ENCODE measurements around the gene SPATA9.
A peak's percentile ranks its signal among the peaks of the same experiment; 100 is the strongest.

The SPATA9 gene, protein sequence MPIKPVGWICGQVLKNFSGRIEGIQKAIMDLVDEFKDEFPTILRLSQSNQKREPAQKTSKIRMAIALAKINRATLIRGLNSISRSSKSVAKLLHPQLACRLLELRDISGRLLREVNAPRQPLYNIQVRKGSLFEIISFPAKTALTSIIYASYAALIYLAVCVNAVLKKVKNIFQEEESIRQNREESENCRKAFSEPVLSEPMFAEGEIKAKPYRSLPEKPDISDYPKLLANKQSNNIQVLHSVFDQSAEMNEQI

DNA sequence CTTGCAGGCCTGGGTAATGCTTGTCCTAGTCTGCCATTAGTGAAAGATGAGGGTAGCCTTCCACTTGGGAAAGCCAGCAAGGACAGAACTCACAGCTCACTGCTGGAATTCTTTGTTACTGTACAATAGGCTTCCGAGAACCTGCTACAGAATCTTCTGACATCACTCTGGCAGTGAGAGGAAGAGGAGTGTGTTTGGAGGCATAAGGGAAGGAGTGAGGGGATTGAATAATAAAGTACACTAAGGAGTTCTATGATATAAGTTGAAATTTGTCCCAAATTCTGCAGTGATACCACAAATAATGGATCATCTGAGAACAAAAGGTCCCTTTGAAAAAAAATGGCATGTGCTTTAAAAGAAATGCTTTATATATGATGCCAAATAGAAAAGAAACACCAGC, at the start of gene SPATA9:
Gene SPATA9, minus strand, starts transcription at position 101 of the 400 bp plus-strand sequence. CDS start 137 bp downstream, outside the sequence.
- DNase-seq = no peak

DNA sequence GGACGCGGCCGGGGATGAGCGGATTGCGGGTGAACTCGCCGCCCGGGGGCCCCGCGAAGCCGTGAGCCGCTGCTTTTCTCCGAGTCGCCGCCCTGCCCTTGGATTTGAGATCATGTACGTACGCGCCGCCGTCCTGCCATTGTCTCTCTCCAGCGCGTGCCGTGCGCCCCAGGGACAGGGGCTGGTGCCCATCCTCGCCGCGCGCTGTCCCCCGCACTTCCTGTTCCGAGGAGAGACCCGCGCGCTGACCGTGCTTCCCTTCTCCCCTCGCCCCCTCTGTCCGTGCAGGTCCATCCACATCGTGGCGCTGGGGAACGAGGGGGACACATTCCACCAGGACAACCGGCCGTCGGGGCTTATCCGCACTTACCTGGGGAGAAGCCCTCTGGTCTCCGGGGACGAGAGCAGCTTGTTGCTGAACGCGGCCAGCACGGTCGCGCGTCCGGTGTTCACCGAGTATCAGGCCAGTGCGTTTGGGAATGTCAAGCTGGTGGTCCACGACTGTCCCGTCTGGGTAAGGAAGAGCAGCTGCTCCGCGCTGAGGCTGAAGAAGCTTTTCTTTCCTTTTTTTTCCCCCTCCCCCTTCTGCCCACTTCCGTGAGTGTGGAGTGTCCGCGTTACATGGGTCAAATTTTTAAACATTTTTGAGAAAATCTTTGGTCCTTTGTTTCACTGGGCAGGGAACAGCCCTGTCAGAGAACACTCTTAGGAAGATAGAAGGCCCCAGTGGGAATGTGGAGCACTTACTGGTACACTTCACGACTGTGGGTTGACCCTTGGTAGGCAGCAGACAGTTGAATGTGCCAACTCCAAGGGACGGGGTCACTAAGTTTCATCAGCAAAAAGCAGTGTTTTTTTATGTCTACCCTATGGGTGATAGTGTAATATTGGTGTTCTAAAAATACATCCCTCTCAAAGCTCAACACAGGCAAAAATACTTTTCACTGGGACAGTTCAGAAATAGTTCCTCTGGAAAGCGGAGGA, 49.1 kb upstream of the SPATA9 start:
- DNase-seq = peak; percentile 42 to 51

DNA sequence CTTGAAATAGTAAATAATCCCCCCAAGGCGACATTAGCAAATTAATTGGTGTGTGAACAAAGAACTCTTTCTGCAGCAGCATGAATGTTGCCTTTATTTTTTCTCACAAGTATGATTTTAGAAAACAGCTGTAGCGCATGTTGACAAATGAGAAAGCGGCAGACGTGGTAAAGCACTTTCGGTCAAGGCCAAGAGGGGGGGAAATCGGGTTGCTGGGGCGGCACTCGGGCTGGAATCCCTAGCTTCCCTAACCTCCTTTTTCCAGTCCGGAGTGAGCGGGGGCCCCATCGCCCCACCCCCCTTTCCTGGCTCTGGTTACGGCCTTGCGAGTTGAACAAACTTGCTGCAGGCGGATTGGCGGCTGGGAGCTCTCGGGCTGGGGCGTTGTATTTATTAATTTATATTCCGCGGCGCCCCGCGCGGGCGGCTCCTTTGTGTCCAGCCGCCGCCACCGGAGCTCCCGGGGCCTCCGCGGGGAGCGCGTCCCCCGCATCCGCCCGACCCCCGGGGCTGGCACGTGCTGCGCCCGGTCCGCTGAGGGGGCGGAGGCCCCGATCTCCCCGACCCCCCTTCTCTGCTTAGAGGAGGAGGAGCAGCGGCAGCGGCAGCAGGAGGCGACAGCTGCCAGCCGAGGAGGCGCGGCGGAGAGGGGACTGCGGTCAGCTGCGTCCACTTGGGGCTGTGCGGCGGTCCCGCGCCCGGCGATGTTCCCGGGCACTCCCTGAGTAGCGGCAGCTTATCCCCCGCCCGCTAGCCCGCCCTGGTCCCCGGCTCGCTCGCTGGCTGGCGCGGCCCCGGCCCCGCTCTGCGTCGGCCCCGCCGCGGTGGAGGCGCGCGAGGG, 48.2 kb upstream of the SPATA9 start, which contains the start of gene RHOBTB3:
Gene RHOBTB3, plus strand, starts transcription at position 607 of the 841 bp plus-strand sequence. CDS start 347 bp downstream, outside the sequence.
- DNase-seq = peak; percentile 26 to 37

DNA sequence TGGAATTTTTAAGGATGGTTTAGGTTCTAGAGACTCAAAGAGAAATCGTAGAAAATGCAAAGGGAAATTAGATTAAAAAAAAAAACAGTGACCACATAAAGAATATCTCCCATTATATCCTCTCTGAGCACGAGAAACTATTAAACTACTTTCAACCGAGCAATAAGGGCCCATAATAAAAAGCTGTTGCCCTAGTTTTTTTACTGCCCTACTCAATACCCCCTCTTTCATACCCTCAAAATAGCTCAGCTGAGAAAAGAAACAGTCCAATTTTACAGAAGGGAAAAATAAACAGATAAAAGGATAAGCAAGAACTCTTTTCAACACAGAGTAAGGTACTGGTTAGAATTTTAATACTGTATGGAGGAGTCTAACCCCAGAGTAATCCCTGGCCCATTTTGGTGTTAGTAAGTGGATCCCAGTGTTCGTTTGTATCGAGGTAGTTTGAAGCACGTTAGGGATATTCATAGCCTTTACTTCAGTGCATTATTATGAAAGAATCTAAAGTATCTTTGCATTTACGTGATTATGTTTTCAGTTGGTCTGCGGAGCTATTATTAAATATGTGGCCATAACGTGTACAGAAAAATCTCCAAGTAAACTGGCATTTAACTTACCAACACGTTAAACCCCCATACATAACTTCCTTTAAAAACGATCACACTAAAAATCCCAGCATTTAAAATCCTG, 47.4 kb upstream of the SPATA9 start:
- DNase-seq = no peak

DNA sequence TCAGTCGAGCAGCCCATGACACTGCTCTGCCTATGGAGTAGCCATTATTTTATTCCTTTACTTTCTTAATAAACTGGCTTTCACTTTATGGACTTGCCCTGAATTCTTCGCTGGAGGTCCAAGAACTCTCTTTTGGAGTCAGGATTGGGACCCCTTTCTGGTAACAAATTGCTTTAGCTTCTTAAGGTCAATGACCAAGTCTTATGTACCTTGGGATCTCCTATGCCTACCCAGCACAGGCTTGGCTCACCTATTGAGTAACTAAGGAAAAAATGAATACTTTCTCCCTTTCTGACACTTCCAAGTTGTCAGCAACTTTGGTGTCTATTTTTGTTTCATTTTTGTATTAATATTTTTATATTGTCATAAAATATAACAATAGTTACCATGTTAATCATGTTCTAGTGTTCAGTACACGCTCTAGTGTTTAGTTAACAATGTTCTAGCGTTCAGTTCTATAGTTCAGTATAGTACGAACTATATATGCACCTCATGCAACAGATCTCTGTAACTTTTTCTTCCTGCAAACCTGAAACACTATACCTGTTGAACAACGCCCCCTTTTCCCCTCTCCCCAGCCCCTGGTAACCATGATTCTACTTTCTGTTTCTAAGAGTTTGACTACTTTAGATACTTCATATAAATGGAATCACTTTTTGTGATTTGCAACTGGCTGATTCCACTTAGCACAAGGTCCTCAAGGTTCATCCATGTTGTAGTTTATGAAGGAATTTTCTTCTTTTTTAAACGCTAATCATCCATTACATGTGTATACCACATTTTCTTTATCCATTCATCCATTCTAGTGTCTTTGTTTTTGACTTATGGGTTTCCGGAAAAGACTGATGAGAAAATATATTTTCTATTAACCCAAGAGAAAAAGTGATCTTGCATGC, 46.6 kb upstream of the SPATA9 start:
- DNase-seq = no peak

DNA sequence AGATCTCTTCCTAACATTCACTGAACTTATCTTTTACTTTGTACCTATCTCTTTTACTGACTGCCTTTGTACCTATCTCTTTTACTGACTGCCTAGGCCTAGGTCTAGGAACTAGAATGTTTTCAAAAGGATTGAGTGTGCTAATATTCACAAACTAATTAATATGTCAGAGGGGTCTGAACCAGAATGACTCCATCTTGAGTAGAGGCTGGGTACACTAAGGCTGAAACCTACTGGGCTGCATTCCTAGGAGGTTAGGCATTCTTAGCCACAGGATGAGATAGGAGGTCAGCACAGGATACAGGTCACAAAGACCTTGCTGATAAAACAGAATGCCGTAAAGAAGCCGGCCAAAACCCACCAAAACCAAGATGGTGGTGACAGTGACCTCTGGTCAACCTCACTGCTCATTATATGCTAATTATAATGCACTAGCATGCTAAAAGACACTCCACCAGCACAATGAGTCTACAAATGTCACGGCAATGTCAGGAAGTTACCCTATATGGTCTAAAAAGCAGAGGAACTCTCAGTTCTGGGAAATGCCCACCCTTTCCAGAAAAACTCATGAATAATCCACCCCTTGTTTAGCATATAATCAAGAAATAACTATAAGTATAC, 45.8 kb upstream of the SPATA9 start:
- no peak for DNase-seq

DNA sequence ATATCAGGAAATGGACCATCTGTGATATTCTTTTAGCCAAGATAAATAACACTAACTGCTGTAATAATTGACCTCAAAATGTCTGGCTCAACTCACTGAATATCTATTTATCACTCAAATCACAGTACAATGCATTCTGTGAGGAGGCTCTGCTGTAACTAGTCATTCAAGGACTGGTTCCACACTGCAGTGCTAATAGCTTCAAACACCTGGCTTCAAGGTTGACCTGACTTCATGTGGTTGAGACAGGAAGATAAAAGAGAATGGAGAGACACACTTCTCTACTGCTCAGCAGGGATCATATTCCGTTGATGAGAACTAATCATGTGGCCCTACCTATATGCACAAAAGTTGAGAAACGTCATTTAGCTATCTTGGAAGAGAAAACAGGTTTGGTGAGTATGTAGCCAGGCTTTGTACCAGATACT, 45.0 kb upstream of the SPATA9 start:
- DNase-seq = no peak

DNA sequence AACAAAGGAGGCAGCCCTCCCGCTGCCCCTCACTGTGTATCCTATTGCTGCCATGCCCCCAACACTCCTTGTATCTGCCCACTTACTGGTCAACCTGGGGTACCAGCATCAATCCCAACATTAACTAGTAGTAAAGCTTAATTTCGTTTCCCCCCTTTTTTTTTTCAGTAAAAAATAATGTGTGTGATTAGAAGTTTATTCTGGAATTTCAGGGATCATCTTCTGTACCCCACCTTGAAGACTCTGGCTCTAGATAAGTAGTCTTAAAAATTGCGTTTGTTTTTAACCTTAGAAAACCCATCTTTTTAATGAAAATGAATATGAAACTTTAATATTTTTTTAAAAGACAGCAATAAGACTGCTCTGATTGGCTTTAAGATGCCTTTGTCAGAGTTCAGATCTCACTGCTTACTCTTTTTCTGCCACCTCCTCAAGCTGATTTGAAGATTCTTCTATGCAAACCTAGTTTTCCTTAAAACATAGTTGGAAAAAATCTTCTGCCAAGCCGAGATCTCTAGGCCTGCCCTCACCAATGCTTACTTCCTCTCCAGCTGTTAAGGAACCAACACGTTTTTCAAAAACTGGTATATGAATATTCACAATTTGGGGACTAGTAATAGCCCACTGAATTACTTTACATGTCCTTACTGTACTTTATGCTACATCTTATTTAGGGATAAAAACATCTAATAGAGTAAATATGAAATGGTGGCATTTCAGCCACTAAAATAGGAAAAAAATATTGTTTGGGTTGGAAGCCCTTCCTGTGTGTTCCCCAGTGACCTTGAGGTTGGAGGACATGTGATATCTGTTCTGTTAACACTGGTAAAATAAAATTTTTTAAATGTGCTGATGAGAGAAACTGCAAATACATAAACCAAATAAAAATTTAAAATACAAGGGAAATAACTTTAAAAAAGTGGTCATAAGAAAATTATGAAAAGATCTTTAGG, 44.3 kb upstream of the SPATA9 start:
- no peak for DNase-seq

DNA sequence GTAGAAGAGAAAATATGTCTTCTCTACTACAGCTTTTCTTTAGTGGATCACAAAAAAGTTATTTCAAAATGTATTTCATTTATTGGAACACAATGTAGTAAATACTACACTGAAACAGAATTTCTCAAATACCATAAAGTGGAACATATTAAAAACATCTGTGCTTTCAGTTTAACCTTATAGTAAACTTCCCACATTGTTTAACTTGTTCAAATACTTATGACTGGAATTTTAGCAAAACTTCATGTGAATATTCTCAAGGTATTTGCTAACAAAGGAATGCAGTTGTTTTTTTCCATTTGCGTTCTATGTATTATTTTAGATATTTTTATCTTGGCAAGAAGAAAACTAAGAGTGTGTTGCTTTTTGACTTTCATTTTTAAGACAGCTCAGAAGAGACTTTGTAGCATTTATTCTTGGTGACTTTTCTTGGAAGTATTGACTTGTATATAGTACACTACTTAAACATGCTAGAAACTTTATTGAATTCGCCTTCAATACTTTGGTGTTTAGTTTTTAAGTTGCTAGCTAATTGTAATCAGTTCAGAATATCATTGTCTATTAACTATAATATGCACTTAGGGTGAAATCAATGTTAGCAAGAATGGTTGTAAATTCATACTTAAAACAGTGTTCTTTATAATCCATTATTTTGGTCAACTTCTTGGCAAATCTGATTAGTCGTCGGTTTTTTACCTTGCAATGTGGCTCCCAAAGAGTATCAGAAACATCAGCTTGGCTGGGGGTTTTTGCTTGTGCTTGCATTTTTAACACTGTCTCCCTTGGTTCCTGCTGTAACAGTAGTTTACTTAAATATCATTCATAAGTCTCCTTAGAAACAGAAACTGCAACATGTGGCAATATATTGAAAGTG, 43.4 kb upstream of the SPATA9 start:
- no peak for DNase-seq

DNA sequence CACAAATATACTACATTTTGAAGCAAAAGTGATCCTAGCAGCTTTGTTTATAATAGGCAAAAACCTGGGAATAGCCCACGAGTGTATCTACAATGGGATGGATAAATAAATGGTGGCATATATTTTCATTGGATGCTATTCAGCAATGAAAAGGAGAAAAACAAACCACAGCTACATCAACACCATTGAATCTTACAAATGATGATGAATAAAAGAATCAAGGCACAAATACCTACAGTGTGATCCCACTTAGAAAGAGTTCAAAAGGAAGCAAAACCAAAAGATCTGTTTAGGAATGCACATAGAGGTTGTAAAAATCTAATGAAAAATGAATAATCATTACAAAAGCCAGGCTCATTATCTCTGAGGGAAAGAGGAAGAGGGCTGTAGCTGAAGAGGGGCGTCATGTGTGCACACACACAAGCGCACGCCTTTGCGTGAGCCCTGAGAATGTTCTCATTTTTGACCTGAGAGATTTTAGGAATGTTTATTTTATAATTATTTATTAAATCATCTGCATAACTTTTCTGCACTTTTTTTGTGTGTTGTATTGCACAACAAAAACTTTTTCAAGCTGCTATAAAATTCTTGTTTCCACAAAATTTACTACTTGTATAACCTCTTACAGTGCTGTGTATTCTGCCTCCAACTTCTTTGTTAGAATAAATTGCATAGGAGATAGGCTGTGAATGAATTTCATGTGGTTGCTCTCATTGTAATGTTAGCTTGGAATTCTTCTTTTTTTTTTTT, 42.5 kb upstream of the SPATA9 start:
- no peak for DNase-seq

DNA sequence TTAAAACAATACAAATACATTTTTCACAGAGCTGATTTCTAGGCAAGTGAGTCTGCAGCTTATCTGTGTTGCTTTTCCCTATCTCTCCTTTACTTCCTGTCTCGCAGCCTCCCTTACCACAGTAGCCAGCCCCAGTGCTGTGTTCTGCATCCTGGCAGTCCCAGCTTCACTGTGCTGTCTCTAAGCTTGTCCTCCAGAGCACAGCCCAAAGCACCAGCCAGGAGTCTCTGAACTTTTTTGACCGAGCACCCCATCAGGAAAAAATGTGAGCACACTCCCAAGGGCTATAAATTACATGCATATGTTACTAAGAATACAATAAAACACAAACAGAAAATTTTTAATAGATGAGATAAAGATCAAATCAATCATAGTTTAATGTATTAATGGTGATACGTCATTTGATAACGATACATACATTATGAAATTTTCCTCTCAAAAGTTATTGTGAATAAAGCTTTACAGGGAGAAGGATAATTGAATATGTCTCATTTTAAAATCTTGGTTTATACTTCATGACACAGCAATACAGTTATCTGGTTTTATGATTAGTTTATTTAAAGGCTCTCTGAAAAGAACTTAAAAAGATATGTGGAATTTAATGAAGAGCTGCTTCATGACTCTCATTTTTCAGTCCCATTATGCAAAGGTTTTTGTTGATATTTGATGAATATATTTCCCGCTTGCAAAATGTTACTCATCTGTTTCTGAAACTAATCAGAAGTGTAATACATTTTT, 41.0 kb upstream of the SPATA9 start:
- DNase-seq = no peak

DNA sequence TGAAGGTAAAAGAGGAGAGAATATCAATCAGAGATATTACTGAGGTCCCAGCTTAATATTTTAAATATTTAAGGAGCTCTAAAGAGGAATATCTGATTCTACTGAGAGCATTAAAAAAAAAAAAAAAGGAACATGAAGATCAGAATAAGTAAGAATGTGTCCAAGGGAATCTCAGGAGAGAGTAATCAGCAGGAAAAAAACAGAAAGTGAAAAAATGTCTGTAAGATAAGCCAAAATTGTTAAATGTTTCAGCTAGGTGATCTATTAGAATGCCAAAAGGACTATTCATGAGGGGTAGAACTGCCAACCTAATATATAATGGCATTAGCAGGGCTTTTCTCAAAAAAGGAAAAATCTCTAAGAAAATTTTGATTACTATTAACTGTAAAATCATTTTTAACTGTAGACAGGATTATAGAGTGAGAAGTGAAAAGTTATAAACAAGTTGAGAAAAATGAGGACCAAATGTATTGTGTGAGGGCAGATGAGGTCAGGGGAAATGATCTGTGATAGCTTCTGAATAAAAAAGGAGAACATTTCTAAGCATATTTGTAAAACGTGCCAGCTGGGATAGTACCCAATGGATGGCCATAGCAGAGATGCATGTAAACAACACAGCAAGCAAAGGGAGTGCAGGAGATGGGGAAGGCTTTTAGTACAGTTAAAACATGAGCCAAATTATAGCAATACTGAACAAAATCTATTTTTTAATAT, 38.9 kb upstream of the SPATA9 start:
- DNase-seq = no peak

DNA sequence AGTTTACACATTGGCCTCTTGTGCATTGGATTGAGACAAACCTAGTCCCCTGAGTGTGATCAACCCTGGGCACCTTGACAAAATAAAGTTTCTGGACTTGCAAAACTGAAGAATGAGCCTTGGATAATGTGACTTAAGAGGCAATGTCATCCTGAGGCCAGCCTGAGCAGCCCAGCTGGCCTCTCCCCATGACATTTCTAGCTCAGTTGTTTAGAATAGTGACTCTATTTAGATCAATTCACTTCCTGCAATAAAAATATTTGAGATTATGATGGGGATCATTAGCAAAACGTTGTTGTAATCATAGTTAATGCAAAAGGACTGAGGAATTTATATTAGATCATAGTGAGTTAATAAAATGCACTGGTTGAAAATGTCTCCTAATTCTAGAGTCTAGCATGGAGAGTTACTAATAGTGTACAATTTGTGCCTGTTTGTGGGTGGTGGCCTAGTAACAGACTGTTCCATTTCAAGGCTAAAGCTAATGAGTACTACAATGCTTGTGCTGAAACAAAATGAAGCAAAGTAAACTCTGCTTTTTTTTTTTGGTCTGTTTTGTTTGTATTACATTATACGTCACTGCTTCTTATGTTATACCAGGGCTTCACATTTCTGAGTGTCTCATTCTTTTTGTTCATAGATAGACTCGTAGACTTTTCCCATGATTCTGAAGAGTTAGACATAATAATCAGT, 37.4 kb upstream of the SPATA9 start:
- DNase-seq = no peak

DNA sequence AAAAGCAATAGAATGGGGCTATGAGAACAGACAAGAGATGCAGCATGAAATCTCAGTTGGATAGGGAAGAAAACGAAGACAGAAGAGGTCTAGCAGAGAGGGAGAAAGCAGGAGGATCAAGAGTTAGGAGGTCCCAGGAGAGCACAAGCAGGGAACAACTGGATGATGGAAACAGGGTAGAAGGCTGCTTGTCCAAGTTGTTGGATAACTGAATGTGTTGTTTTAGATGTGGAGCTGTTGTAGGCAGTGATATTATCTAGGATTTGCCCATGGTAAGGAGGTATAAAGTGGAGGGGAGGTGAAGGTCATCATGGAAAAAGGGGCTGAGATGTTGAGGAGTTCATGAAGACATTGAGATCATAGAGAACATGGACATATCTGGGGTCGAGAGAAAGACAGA, 35.9 kb upstream of the SPATA9 start:
- DNase-seq = no peak

DNA sequence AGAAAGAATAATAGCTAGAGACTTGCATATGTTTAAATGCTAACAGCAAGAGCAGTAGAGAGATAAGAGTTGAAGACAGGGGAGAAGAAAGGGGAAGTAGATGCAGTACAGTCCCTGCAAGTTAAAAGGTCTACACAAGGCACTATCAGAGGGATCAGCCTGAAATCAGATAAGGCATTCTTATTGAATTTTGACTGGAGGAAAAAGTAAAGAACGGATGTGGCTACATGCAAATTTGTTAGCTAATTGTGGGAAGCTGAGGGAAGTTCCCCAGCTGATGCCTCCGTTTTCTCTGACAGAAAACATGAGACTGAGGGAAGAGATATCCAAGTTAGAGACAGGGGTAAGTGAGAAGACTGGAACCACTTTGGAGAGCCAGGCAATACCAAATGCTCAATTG, 35.4 kb upstream of the SPATA9 start:
- peak; percentile 11 to 29 for DNase-seq

DNA sequence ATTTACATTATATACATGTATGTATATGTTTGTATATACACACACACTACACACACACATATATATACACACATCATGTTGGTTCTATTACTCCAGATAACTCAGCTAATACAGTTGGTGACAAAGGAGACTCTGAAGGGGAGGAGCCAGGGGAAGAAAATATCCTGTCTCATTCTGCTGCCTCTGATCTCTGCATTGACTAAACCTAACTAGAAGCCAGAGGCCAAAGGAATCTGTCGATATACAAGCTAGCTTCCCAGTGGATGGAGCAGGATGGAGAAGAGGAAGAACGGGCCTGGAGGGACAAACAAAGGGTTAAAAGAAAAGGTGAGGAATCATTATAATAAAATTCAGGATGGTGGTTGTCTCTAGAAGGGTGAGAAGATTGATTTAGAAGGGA, 34.6 kb upstream of the SPATA9 start:
- DNase-seq = no peak

Data from activated CD4-positive, alpha-beta T cell treated with anti-CD3 and anti-CD28 coated beads, Interleukin-2, amount 50 U/mL, for 48 hours (primary cell).